Measurements from ENCODE around the gene SEMA4A.

The SEMA4A gene

GRCh38 chr1:156193488-156194299, 40.3 kb downstream of the SEMA4A start, which contains the start of gene SLC25A44 (continued):
- TF ChIP-seq, protein P1, sequence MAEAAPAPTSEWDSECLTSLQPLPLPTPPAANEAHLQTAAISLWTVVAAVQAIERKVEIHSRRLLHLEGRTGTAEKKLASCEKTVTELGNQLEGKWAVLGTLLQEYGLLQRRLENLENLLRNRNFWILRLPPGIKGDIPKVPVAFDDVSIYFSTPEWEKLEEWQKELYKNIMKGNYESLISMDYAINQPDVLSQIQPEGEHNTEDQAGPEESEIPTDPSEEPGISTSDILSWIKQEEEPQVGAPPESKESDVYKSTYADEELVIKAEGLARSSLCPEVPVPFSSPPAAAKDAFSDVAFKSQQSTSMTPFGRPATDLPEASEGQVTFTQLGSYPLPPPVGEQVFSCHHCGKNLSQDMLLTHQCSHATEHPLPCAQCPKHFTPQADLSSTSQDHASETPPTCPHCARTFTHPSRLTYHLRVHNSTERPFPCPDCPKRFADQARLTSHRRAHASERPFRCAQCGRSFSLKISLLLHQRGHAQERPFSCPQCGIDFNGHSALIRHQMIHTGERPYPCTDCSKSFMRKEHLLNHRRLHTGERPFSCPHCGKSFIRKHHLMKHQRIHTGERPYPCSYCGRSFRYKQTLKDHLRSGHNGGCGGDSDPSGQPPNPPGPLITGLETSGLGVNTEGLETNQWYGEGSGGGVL (tag by site-specific recombination; IDR thresholded peaks at IDR 0.05), result no peak
- TF ChIP-seq ZNF184 (tag by site-specific recombination; IDR thresholded peaks at IDR 0.05) (no peak), ZNF473 (tag by site-specific recombination; IDR thresholded peaks at IDR 0.05) (no peak), ZBTB17 (tag by site-specific recombination; IDR thresholded peaks at IDR 0.05) (peak; percentile 78), ZNF629 (tag by site-specific recombination; IDR thresholded peaks at IDR 0.05) (peak; percentile 86), SP3 (tag by site-specific recombination; IDR thresholded peaks at IDR 0.05) (peak; percentile 99), KLF9 (tag by site-specific recombination; IDR thresholded peaks at IDR 0.05; ENCODE audit: low read depth) (peak; percentile 55; the same call in 1 of the 2 replicates), ZNF530 (tag by site-specific recombination; IDR thresholded peaks at IDR 0.05; ENCODE audit: low read depth) (no peak), ZNF148 (tag by site-specific recombination; IDR thresholded peaks at IDR 0.05; ENCODE audit: borderline replicate concordance) (no peak), ZBTB10 (tag by site-specific recombination; IDR thresholded peaks at IDR 0.05) (0 out of 2 replicates have a peak, but pooled peaks have one; percentile 18), ZNF140 (tag by site-specific recombination; IDR thresholded peaks at IDR 0.05) (no peak), ZNF529 (tag by site-specific recombination; IDR thresholded peaks at IDR 0.05; ENCODE audit: insufficient replicate concordance) (no peak), PRDM2 (tag by site-specific recombination; IDR thresholded peaks at IDR 0.05; ENCODE audit: borderline replicate concordance) (no peak), SP2 (tag by site-specific recombination; IDR thresholded peaks at IDR 0.05) (peak; percentile 98), ZNF341 (tag by site-specific recombination; IDR thresholded peaks at IDR 0.05; ENCODE audit: low read depth) (peak; percentile 68), ATF2 (tag by site-specific recombination; IDR thresholded peaks at IDR 0.05; ENCODE audit: low read depth) (no peak), ZNF223 (tag by site-specific recombination; IDR thresholded peaks at IDR 0.05) (no peak), ZNF514 (tag by site-specific recombination; IDR thresholded peaks at IDR 0.05) (no peak), ZNF19 (tag by site-specific recombination; IDR thresholded peaks at IDR 0.05; ENCODE audit: low read depth) (no peak), ZNF138 (tag by site-specific recombination; IDR thresholded peaks at IDR 0.05; ENCODE audit: borderline replicate concordance) (no peak)
- TF ChIP-seq, protein P2, sequence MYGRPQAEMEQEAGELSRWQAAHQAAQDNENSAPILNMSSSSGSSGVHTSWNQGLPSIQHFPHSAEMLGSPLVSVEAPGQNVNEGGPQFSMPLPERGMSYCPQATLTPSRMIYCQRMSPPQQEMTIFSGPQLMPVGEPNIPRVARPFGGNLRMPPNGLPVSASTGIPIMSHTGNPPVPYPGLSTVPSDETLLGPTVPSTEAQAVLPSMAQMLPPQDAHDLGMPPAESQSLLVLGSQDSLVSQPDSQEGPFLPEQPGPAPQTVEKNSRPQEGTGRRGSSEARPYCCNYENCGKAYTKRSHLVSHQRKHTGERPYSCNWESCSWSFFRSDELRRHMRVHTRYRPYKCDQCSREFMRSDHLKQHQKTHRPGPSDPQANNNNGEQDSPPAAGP (tag by site-specific recombination; IDR thresholded peaks at IDR 0.05), result no peak
- TF ChIP-seq, protein P3, sequence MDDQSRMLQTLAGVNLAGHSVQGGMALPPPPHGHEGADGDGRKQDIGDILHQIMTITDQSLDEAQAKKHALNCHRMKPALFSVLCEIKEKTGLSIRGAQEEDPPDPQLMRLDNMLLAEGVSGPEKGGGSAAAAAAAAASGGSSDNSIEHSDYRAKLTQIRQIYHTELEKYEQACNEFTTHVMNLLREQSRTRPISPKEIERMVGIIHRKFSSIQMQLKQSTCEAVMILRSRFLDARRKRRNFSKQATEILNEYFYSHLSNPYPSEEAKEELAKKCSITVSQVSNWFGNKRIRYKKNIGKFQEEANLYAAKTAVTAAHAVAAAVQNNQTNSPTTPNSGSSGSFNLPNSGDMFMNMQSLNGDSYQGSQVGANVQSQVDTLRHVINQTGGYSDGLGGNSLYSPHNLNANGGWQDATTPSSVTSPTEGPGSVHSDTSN (CRISPR knock-in tag; IDR thresholded peaks at IDR 0.05), result no peak

Measured in HEK293 (cell line).